ENCODE measurements around the gene BARX2.

BARX2 gene

GRCh38 chr11:129376658-129377341 lies 1.2 kb downstream of the BARX2 start:
- Mint-ChIP-seq H3K4me3 (no peak overlapping the region), H3K27ac (ENCODE audit: low read depth) (no peak overlapping the region), H3K36me3 (ENCODE audit: insufficient read depth) (no peaks in the 10 kb centered on the region), H3K9me3 (no peaks in the 10 kb centered on the region), H3K27me3 (peaks cover 78% of the 10 kb centered on the region), H3K4me1 (peaks cover 12% of the 10 kb centered on the region)
- DNase-seq (ENCODE audit: low spot score in 2 of 2), result no peak
- ATAC-seq (replicated peaks; ENCODE audit: extremely low read depth, poor library complexity, severe bottlenecking), result no peak

DNA sequence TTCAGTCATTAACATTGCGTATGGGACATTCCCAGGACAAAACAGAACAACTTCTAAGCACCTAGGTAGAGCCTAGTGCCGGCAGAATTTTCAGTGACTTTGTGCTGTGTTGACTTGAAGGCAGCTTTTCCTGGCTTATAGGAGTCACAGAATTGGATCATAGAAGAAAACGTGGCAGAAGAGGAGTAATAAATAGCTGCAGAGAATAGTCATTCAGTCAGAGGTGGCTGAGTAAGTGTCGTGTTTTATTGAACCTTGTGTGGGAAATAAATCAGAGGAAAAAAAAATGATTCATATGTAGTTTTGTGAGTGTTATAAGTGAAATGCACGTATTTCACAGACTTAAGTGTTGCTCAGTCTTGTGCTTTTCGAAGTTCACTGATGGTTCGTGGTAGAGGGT lies 2.1 kb downstream of the BARX2 start:
- ATAC-seq (replicated peaks; ENCODE audit: extremely low read depth, poor library complexity, severe bottlenecking) (no peak), DNase-seq (ENCODE audit: low spot score in 2 of 2) (no peak)
- H3K4me1 Mint-ChIP-seq, result peaks cover 2% of the 10 kb centered on the region
- no peaks in the 10 kb centered on the region for H3K9me3 Mint-ChIP-seq
- no peaks in the 10 kb centered on the region for H3K36me3 Mint-ChIP-seq (ENCODE audit: insufficient read depth)
- no peak overlapping the region for H3K27ac Mint-ChIP-seq (ENCODE audit: low read depth)
- H3K27me3 Mint-ChIP-seq, result peaks cover 72% of the 10 kb centered on the region
- H3K4me3 Mint-ChIP-seq, result no peak overlapping the region

GRCh38 chr11:129380413-129380812 lies 4.8 kb downstream of the BARX2 start:
- Mint-ChIP-seq H3K27me3 (peaks cover 67% of the 10 kb centered on the region), H3K9me3 (peaks cover 4% of the 10 kb centered on the region), H3K4me1 (no peaks in the 10 kb centered on the region), H3K27ac (ENCODE audit: low read depth) (no peak overlapping the region), H3K4me3 (no peak overlapping the region), H3K36me3 (ENCODE audit: insufficient read depth) (no peaks in the 10 kb centered on the region)
- ATAC-seq (replicated peaks; ENCODE audit: extremely low read depth, poor library complexity, severe bottlenecking) (no peak), DNase-seq (ENCODE audit: low spot score in 2 of 2) (no peak)

DNA sequence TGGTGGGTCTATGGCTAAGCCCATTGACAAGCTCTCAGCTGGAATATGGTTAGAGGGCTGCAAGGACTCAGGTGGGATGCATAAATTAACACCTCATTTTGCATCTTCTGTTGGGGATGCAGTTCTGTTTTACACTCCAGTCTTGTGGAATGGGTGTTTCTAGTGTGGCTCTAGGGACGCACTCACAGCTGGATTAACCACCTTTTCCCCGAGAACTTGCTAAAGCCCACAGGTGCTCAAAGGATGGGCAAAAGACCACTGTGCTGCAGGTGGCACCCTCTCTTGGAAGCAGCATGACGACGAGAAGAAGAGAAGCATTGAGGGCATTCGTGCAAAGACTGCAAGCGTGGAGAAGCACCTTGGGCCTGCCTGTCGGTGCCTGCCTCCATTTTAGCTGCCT lies 6.9 kb downstream of the BARX2 start:
- DNase-seq (ENCODE audit: low spot score in 2 of 2) (no peak), ATAC-seq (replicated peaks; ENCODE audit: extremely low read depth, poor library complexity, severe bottlenecking) (no peak)
- Mint-ChIP-seq H3K4me3 (no peak overlapping the region), H3K36me3 (ENCODE audit: insufficient read depth) (no peaks in the 10 kb centered on the region), H3K9me3 (peaks cover 4% of the 10 kb centered on the region), H3K4me1 (no peaks in the 10 kb centered on the region), H3K27me3 (peaks cover 47% of the 10 kb centered on the region), H3K27ac (ENCODE audit: low read depth) (no peak overlapping the region)

- DNase-seq (ENCODE audit: low spot score in 2 of 2), result no peak
- ATAC-seq (replicated peaks; ENCODE audit: extremely low read depth, poor library complexity, severe bottlenecking), result no peak
- Mint-ChIP-seq H3K9me3 (peaks cover 4% of the 10 kb centered on the region), H3K4me1 (no peaks in the 10 kb centered on the region), H3K4me3 (no peak overlapping the region), H3K27me3 (peaks cover 42% of the 10 kb centered on the region), H3K27ac (ENCODE audit: low read depth) (no peak overlapping the region), H3K36me3 (ENCODE audit: insufficient read depth) (no peaks in the 10 kb centered on the region)
Observed at GRCh38 chr11:129383060-129383459, 7.4 kb downstream of the BARX2 start.

DNA sequence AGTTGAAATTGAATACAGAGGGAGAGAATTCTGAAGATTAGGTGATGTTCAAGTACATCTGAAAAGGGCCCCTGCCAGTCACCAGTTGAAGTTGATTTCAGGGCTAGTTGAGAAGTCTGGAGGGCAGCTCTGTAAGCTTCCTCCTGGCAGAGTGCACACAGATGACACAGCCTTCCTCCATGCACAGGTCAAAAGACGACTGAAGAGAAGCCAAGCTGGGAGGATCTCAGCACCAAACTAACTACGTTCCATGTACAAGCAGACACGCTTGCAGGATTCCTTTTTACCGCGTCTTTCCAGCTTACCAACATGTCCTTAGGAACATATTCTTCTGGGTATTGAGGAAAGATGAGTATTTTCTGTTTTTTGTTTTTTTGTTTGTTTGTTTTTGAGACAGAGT lies 7.9 kb downstream of the BARX2 start:
- H3K27ac Mint-ChIP-seq (ENCODE audit: low read depth), result no peak overlapping the region
- H3K4me1 Mint-ChIP-seq, result no peaks in the 10 kb centered on the region
- ATAC-seq (replicated peaks; ENCODE audit: extremely low read depth, poor library complexity, severe bottlenecking) (no peak), DNase-seq (ENCODE audit: low spot score in 2 of 2) (no peak)
- peaks cover 4% of the 10 kb centered on the region for H3K9me3 Mint-ChIP-seq
- no peak overlapping the region for H3K4me3 Mint-ChIP-seq
- no peaks in the 10 kb centered on the region for H3K36me3 Mint-ChIP-seq (ENCODE audit: insufficient read depth)
- peaks cover 38% of the 10 kb centered on the region for H3K27me3 Mint-ChIP-seq

GRCh38 chr11:129384415-129384814 lies 8.8 kb downstream of the BARX2 start:
- H3K4me1 Mint-ChIP-seq, result no peaks in the 10 kb centered on the region
- ATAC-seq (replicated peaks; ENCODE audit: extremely low read depth, poor library complexity, severe bottlenecking) (no peak), DNase-seq (ENCODE audit: low spot score in 2 of 2) (no peak)
- H3K36me3 Mint-ChIP-seq (ENCODE audit: insufficient read depth), result no peaks in the 10 kb centered on the region
- H3K27ac Mint-ChIP-seq (ENCODE audit: low read depth), result no peak overlapping the region
- H3K4me3 Mint-ChIP-seq, result no peak overlapping the region
- peaks cover 4% of the 10 kb centered on the region for H3K9me3 Mint-ChIP-seq
- peaks cover 34% of the 10 kb centered on the region for H3K27me3 Mint-ChIP-seq

- Mint-ChIP-seq H3K36me3 (ENCODE audit: insufficient read depth) (no peaks in the 10 kb centered on the region), H3K27ac (ENCODE audit: low read depth) (no peak overlapping the region), H3K27me3 (peaks cover 45% of the 10 kb centered on the region), H3K4me1 (no peaks in the 10 kb centered on the region), H3K4me3 (no peak overlapping the region), H3K9me3 (peaks cover 4% of the 10 kb centered on the region)
- ATAC-seq (replicated peaks; ENCODE audit: extremely low read depth, poor library complexity, severe bottlenecking) (no peak), DNase-seq (ENCODE audit: low spot score in 2 of 2) (no peak)
Observed at GRCh38 chr11:129385801-129386200, 10.2 kb downstream of the BARX2 start.

- Mint-ChIP-seq H3K4me1 (no peaks in the 10 kb centered on the region), H3K4me3 (no peak overlapping the region)
Observed at GRCh38 chr11:129386795-129387397, 11.2 kb downstream of the BARX2 start.

GRCh38 chr11:129387434-129387833 lies 11.8 kb downstream of the BARX2 start:
- Mint-ChIP-seq H3K4me3 (no peak overlapping the region), H3K4me1 (no peaks in the 10 kb centered on the region), H3K27me3 (peaks cover 37% of the 10 kb centered on the region), H3K27ac (ENCODE audit: low read depth) (no peak overlapping the region), H3K36me3 (ENCODE audit: insufficient read depth) (no peaks in the 10 kb centered on the region), H3K9me3 (peaks cover 4% of the 10 kb centered on the region)
- ATAC-seq (replicated peaks; ENCODE audit: extremely low read depth, poor library complexity, severe bottlenecking) (no peak), DNase-seq (ENCODE audit: low spot score in 2 of 2) (no peak)

More at GRCh38 chr11:129386795-129387397, 11.2 kb downstream of the BARX2 start:
- H3K27ac Mint-ChIP-seq (ENCODE audit: low read depth), result no peak overlapping the region
- no peaks in the 10 kb centered on the region for H3K36me3 Mint-ChIP-seq (ENCODE audit: insufficient read depth)
- peaks cover 4% of the 10 kb centered on the region for H3K9me3 Mint-ChIP-seq
- H3K27me3 Mint-ChIP-seq, result peaks cover 37% of the 10 kb centered on the region
- ATAC-seq (replicated peaks; ENCODE audit: extremely low read depth, poor library complexity, severe bottlenecking), result no peak
- DNase-seq (ENCODE audit: low spot score in 2 of 2), result no peak

- Mint-ChIP-seq H3K27ac (ENCODE audit: low read depth) (no peak overlapping the region), H3K4me1 (no peaks in the 10 kb centered on the region), H3K4me3 (no peak overlapping the region), H3K36me3 (ENCODE audit: insufficient read depth) (no peaks in the 10 kb centered on the region), H3K9me3 (no peaks in the 10 kb centered on the region), H3K27me3 (peaks cover 27% of the 10 kb centered on the region)
- no peak for DNase-seq (ENCODE audit: low spot score in 2 of 2)
- no peak for ATAC-seq (replicated peaks; ENCODE audit: extremely low read depth, poor library complexity, severe bottlenecking)
Observed at GRCh38 chr11:129388824-129389223, 13.2 kb downstream of the BARX2 start.

DNA sequence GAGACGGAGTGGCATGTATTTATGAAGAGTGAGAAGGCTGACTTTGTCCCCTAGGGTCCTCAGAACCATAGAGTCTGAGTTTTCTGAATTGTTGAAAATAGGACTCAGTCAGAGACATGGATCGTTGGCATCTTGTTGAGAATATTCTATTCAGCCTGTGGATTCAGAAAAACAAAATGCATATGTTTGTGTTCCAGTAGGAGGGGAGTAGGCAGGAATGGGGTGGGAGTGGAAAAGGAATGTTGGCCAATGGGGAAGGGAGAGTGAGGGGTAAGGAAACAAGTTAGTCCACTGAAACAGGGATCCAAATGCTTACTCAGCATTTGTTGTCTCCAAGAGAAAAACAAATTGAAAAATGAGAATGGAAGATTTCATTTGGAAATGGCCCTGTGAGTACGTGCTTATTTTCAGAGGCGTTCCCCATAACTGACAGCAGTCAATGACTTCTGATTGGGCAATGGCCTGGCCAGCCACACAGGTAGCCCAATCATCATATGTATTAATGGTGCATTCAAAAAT lies 14.7 kb downstream of the BARX2 start:
- Mint-ChIP-seq H3K27me3 (peaks cover 24% of the 10 kb centered on the region), H3K4me3 (no peak overlapping the region), H3K27ac (ENCODE audit: low read depth) (no peak overlapping the region), H3K4me1 (no peaks in the 10 kb centered on the region), H3K36me3 (ENCODE audit: insufficient read depth) (no peaks in the 10 kb centered on the region), H3K9me3 (no peaks in the 10 kb centered on the region)
- no peak for DNase-seq (ENCODE audit: low spot score in 2 of 2)
- no peak for ATAC-seq (replicated peaks; ENCODE audit: extremely low read depth, poor library complexity, severe bottlenecking)

DNA sequence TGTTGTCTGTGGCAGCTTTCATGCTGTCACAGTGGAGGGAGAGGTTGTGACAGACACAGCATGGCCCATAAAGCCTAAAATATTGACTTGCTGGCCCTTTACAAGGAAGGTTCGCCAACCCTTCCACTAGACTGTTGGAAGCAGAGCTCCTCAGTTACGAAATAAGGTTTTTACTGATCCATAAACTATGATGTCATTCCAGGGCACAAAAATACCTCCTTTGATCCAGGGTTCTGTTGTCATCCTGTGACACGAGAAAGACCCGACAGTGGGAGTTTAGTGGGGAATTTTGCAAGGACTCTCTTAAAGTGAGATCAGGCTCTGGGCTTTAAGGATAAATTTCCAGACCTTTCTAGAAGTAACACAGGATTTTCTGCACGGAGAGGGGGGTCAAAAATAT lies 15.7 kb downstream of the BARX2 start:
- DNase-seq (ENCODE audit: low spot score in 2 of 2) (no peak), ATAC-seq (replicated peaks; ENCODE audit: extremely low read depth, poor library complexity, severe bottlenecking) (no peak)
- Mint-ChIP-seq H3K9me3 (no peaks in the 10 kb centered on the region), H3K4me3 (no peak overlapping the region), H3K4me1 (no peaks in the 10 kb centered on the region), H3K36me3 (ENCODE audit: insufficient read depth) (peaks cover 2% of the 10 kb centered on the region), H3K27me3 (peaks cover 33% of the 10 kb centered on the region), H3K27ac (ENCODE audit: low read depth) (no peak overlapping the region)
